ENCODE data around the gene ZNF862. TPM values are rescaled to one million over a fixed set of nuclear protein-coding genes. Genes with fewer than 3 reads are reported as not detected.

Gene ZNF862
- total and polyA plus RNA-seq, 9 donors: 11.4 to 29.8 (median 22.7) TPM

DNA sequence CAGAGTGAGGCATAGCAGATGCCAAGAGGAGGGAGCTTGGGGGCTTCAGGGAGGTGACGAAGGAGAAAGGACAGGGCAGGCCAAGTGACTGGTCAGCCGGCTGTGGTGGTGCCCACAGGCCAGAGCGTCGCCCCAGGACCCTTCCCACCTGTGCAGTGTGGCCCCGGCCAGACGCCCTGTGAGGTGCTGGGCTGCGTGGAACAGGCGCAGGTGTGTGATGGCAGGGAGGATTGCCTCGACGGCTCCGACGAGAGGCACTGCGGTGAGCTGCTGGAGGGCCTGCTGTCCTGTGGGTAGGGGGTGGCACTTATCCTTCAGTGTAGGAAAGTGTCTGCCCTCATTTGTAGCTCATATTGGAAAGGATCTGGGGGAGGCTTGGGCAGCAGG, 38.0 kb upstream of the ZNF862 start:
- Histone ChIP-seq H3K27me3 (no peaks in the 10 kb centered on the region), H3K4me1 (ENCODE audit: insufficient read depth) (no peaks in the 10 kb centered on the region), H3K27ac (no peak overlapping the region), H3K36me3 (no peaks in the 10 kb centered on the region), H3K9me3 (no peaks in the 10 kb centered on the region), H3K4me3 (no peak overlapping the region)
- TF ChIP-seq CTCF (IDR thresholded peaks at IDR 0.05) (no peak), EP300 (IDR thresholded peaks at IDR 0.05) (no peak), POLR2A (IDR thresholded peaks at IDR 0.05) (no peak)
- 88 to 92% (median 90%) methylated on average over 13 of the region's 13 CpGs for WGBS, 3 donors
- intact Hi-C loops (cut with DNase I): no loop called here
- DNase-seq: no peak

DNA sequence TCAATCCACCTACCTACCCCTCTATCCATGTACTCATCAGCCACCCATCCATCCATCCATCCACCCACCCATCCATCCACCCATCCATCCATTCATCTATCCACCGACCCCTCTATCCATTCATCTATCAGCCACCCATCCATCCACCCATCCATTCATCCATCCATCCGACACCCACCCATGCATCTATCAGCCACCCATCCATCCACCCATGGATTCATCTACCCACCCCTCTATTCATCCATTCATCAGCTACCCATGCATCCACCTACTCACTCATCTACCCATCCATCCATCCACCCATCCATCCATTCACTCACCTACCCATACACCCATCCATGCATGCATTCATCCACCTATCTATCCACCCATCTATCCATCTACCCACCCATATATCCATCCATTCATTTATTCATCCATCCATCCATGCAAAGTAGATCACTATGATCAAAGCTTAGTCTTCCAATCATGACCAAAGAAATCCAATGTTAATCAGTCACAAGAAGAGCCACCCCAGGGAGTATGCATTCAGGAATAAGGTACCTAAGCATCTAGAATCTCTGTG, 37.1 kb upstream of the ZNF862 start:
- no peaks in the 10 kb centered on the region for H3K36me3 ChIP-seq
- intact Hi-C loops (cut with DNase I): no loop called here
- 95 to 98% (median 97%) methylated on average over 2 of the region's 2 CpGs for WGBS, 3 donors
- H3K4me3 ChIP-seq: no peak overlapping the region
- H3K4me1 ChIP-seq (ENCODE audit: insufficient read depth): no peaks in the 10 kb centered on the region
- DNase-seq: no peak
- TF ChIP-seq POLR2A (IDR thresholded peaks at IDR 0.05) (no peak), CTCF (IDR thresholded peaks at IDR 0.05) (no peak), EP300 (IDR thresholded peaks at IDR 0.05) (no peak)
- H3K9me3 ChIP-seq: no peaks in the 10 kb centered on the region
- H3K27ac ChIP-seq: no peak overlapping the region
- no peaks in the 10 kb centered on the region for H3K27me3 ChIP-seq

DNA sequence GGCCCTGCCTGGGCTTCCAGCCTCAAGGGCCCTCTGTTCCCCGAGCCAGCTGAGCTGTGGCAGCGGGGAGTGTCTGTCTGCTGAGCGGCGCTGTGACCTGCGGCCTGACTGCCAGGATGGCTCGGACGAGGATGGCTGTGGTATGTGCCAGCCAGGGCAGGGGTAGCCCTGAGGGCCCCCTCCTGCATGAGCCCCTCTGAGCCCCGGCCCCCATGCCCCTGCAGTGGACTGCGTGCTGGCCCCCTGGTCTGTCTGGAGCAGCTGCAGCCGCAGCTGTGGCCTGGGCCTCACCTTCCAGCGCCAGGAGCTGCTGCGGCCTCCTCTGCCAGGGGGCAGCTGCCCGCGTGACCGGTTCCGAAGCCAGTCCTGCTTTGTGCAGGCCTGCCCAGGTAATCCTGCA, 36.4 kb upstream of the ZNF862 start:
- WGBS, 3 donors: 89 to 93% (median 93%) methylated on average over 12 to 16 of the region's 16 CpGs
- no peaks in the 10 kb centered on the region for H3K27me3 ChIP-seq
- TF ChIP-seq EP300 (IDR thresholded peaks at IDR 0.05) (no peak), POLR2A (IDR thresholded peaks at IDR 0.05) (no peak), CTCF (IDR thresholded peaks at IDR 0.05) (no peak)
- no peak for DNase-seq
- H3K4me1 ChIP-seq (ENCODE audit: insufficient read depth): no peaks in the 10 kb centered on the region
- no peaks in the 10 kb centered on the region for H3K9me3 ChIP-seq
- H3K4me3 ChIP-seq: no peak overlapping the region
- no peak overlapping the region for H3K27ac ChIP-seq
- H3K36me3 ChIP-seq: no peaks in the 10 kb centered on the region
- intact Hi-C loops (cut with DNase I): no loop called here

- Histone ChIP-seq H3K4me1 (ENCODE audit: insufficient read depth) (no peaks in the 10 kb centered on the region), H3K27me3 (no peaks in the 10 kb centered on the region), H3K27ac (no peak overlapping the region), H3K4me3 (no peak overlapping the region), H3K36me3 (no peaks in the 10 kb centered on the region), H3K9me3 (no peaks in the 10 kb centered on the region)
- no peak for DNase-seq
- intact Hi-C loops (cut with DNase I): no loop called here
- TF ChIP-seq EP300 (IDR thresholded peaks at IDR 0.05) (no peak), POLR2A (IDR thresholded peaks at IDR 0.05) (no peak), CTCF (IDR thresholded peaks at IDR 0.05) (no peak)
- WGBS, 3 donors: 89 to 98% (median 92%) methylated on average over 6 to 12 of the region's 12 CpGs
Observed at GRCh38 chr7:149802966-149803365, 35.2 kb upstream of the ZNF862 start.
